ENCODE results near the gene SLC35B1. TPM values are rescaled to one million over a fixed set of nuclear protein-coding genes. Genes with fewer than 3 reads are reported as not detected.

SLC35B1 gene
- total RNA-seq (2021) (104 and 106 TPM in 2 replicates), Bru-seq, nascent RNA (percentile 89 among the genes with signal in this experiment), BruChase-seq, experiment 1, labeled RNA remaining after a 2-hour chase (percentile 80 among the genes with signal in this experiment), BruChase-seq, experiment 2, labeled RNA remaining after a 6-hour chase (percentile 87 among the genes with signal in this experiment)
- long read RNA-seq, transcript SLC35B1-220 (9 exons, 1,611 nt), result major isoform, 51 of 105 reads
- long read RNA-seq, transcript SLC35B1-209 (9 exons, 1,320 nt), result minor isoform, 22 of 105 reads
- long read RNA-seq, partial matches to known transcripts, result 3 of 105 reads
- long read RNA-seq, other reads (novel, unspliced or antisense), result 29 of 105 reads

GRCh38 chr17:49707608-49708514, at the start of gene SLC35B1:
Gene SLC35B1, minus strand, starts transcription at chr17:49707964. Its CDS starts 131 bp downstream, at chr17:49707833.
- DNase-seq (ENCODE audit: low spot score), result peak; percentile 99
- peaks cover 8% of the 10 kb centered on the region for H3K4me1 ChIP-seq (ENCODE audit: insufficient read depth, low read length, poor library complexity, severe bottlenecking)
- CTCF ChIA-PET, result interaction anchor here (1.1 to 2.7 kb wide), 4 partner anchors 11 to 150 kb away, joined by 3 to 15 read pairs (median 4); no protein-coding TSS in a partner anchor
- intact Hi-C loops (cut with micrococcal nuclease; ENCODE audit: unreplicated experiment), result loop anchor here (2.0 to 5.0 kb wide), 2 partner anchors 57 to 144 kb away; partner anchors contain the start of gene FAM117A
- POLR2A ChIA-PET (ENCODE audit: low non-redundant PET), result interaction anchor here (0.5 to 1.4 kb wide), 3 partner anchors 34 to 56 kb away, joined by 5 to 8 read pairs (median 7); partner anchors contain the start of gene FAM117A
- H3K4me3 ChIP-seq (ENCODE audit: low read depth, low read length, poor library complexity, severe bottlenecking), result peak within 1 kb of the TSS; percentile 91
- H3K9me3 ChIP-seq (ENCODE audit: low read depth, low read length, poor library complexity, severe bottlenecking), result no peaks in the 10 kb centered on the region
- TF ChIP-seq EZH2 (IDR thresholded peaks at IDR 0.05; ENCODE audit: borderline replicate concordance, low read depth, low read length, poor library complexity, severe bottlenecking) (no peak), CTCF (conservative IDR thresholded peaks at IDR 0.05; ENCODE audit: low read depth, low read length) (peak; percentile 93)
- peak within 1 kb of the TSS; percentile 98 for H3K27ac ChIP-seq (ENCODE audit: low read depth, low read length, poor library complexity, severe bottlenecking)
- BruUV-seq (replicated peaks), result no TSS peak
- peaks cover 30% of the 10 kb centered on the region for H3K36me3 ChIP-seq (ENCODE audit: insufficient read depth, low read length, poor library complexity, severe bottlenecking)
- no peaks in the 10 kb centered on the region for H3K27me3 ChIP-seq (replicated peaks; ENCODE audit: insufficient read depth, low read depth, low read length, poor library complexity)

- Histone ChIP-seq H3K4me3 (ENCODE audit: low read depth, low read length, poor library complexity, severe bottlenecking) (no peak overlapping the region), H3K9me3 (ENCODE audit: low read depth, low read length, poor library complexity, severe bottlenecking) (no peaks in the 10 kb centered on the region), H3K27ac (ENCODE audit: low read depth, low read length, poor library complexity, severe bottlenecking) (no peak overlapping the region), H3K4me1 (ENCODE audit: insufficient read depth, low read length, poor library complexity, severe bottlenecking) (no peaks in the 10 kb centered on the region), H3K27me3 (replicated peaks; ENCODE audit: insufficient read depth, low read depth, low read length, poor library complexity) (no peaks in the 10 kb centered on the region), H3K36me3 (ENCODE audit: insufficient read depth, low read length, poor library complexity, severe bottlenecking) (no peaks in the 10 kb centered on the region)
- no peak for DNase-seq (ENCODE audit: low spot score)
- ChIA-PET POLR2A (ENCODE audit: low non-redundant PET) (interaction anchor here (0.6 kb wide), 1 partner anchor 543 kb away, joined by 3 read pairs; no protein-coding TSS in a partner anchor), CTCF (no interaction called here)
- no peak for TF ChIP-seq EZH2 (IDR thresholded peaks at IDR 0.05; ENCODE audit: borderline replicate concordance, low read depth, low read length, poor library complexity, severe bottlenecking)
- TF ChIP-seq CTCF (conservative IDR thresholded peaks at IDR 0.05; ENCODE audit: low read depth, low read length), result no peak
- BruUV-seq (replicated peaks), result no TSS peak
- intact Hi-C loops (cut with micrococcal nuclease; ENCODE audit: unreplicated experiment), result no loop called here
These were observed 49.5 kb upstream of the SLC35B1 start for GRCh38 chr17:49757151-49757777.
